HG02798 (cell line): Measurements from ENCODE around the gene RIMBP2.
"Not testable (repeated sequence)": the region's sequence is repeated elsewhere in the genome, so short reads cannot be mapped to it uniquely, and the experiment has no call there.

Source experiments
- ATAC-seq: cut with Tn5 transposase; IDR thresholded peaks from one replicate; pipeline ENCODE4 v1.9.1; 2021; ENCODE audit warnings: mild to moderate bottlenecking; ENCODE audit not compliant: unreplicated experiment, poor library complexity

RIMBP2 gene

GRCh38 chr12:130609966-130610365 is 106.1 kb downstream of the RIMBP2 start:
- no peak for ATAC-seq

GRCh38 chr12:130608831-130609230 is 107.3 kb downstream of the RIMBP2 start:
- no peak for ATAC-seq

GRCh38 chr12:130608132-130608531 is 108.0 kb downstream of the RIMBP2 start:
- no peak for ATAC-seq

- ATAC-seq = no peak
Measured at GRCh38 chr12:130606231-130606630, 109.9 kb downstream of the RIMBP2 start.

- ATAC-seq = no peak
Measured at GRCh38 chr12:130603396-130603965, 112.6 kb downstream of the RIMBP2 start.

- no peak for ATAC-seq
Measured at GRCh38 chr12:130602251-130602650, 113.8 kb downstream of the RIMBP2 start.

- no peak for ATAC-seq
Measured at GRCh38 chr12:130601327-130601726, 114.8 kb downstream of the RIMBP2 start.

GRCh38 chr12:130596241-130596640 is 119.9 kb downstream of the RIMBP2 start:
- no peak for ATAC-seq

- ATAC-seq = no peak
Measured at GRCh38 chr12:130595566-130595965, 120.5 kb downstream of the RIMBP2 start.

GRCh38 chr12:130593056-130593455 is 123.0 kb downstream of the RIMBP2 start:
- ATAC-seq = no peak

- ATAC-seq = no peak
Measured at GRCh38 chr12:130592641-130593040, 123.5 kb downstream of the RIMBP2 start.

GRCh38 chr12:130591736-130592135 is 124.4 kb downstream of the RIMBP2 start:
- ATAC-seq = no peak

- no peak for ATAC-seq
Measured at GRCh38 chr12:130590685-130591084, 125.4 kb downstream of the RIMBP2 start.

GRCh38 chr12:130589540-130590317 is 126.4 kb downstream of the RIMBP2 start:
- ATAC-seq = no peak

- no peak for ATAC-seq
Measured at GRCh38 chr12:130588696-130589539, 127.2 kb downstream of the RIMBP2 start.

- no peak for ATAC-seq
Measured at GRCh38 chr12:130587966-130588365, 128.1 kb downstream of the RIMBP2 start.

GRCh38 chr12:130584475-130584874 is 131.6 kb downstream of the RIMBP2 start:
- not testable (repeated sequence) for ATAC-seq

GRCh38 chr12:130583800-130584199 is 132.3 kb downstream of the RIMBP2 start:
- ATAC-seq = no peak

GRCh38 chr12:130583317-130583716 is 132.8 kb downstream of the RIMBP2 start:
- no peak for ATAC-seq

GRCh38 chr12:130582286-130582685 is 133.8 kb downstream of the RIMBP2 start:
- ATAC-seq = no peak

- ATAC-seq = no peak
Measured at GRCh38 chr12:130581782-130582181, 134.3 kb downstream of the RIMBP2 start.
